ENCODE measurements around the gene RECQL.
"Not testable (repeated sequence)": the region's sequence is repeated elsewhere in the genome, so short reads cannot be mapped to it uniquely, and the experiment has no call there.

RECQL gene

GRCh38 chr12:21434699-21435098, 66.7 kb downstream of the RECQL start:
- Histone ChIP-seq H3K4me2 (ENCODE audit: insufficient read depth, low read length) (no peak overlapping the region), H3K36me3 (ENCODE audit: insufficient read depth, low read length) (no peaks in the 10 kb centered on the region), H3K79me2 (ENCODE audit: insufficient read depth, low read length) (peaks cover 17% of the 10 kb centered on the region), H3K9me3 (ENCODE audit: insufficient read depth, low read length, severe bottlenecking) (no peaks in the 10 kb centered on the region), H3K9ac (ENCODE audit: low read depth, low read length) (no peak overlapping the region), H2AFZ (ENCODE audit: low read depth, low read length) (no peak overlapping the region), H3K27me3 (ENCODE audit: insufficient read depth, low read length, poor library complexity) (peaks cover 23% of the 10 kb centered on the region), H4K20me1 (ENCODE audit: insufficient read depth, low read length) (no peaks in the 10 kb centered on the region), H3K4me3 (ENCODE audit: low read depth in 1 of 2, low read length in 2 of 2) (no peak overlapping the region), H3K4me1 (ENCODE audit: insufficient read depth, low read length) (peaks cover 22% of the 10 kb centered on the region), H3K27ac (ENCODE audit: low read length) (no peak overlapping the region)
- DNase-seq (no peak), ATAC-seq (ENCODE audit: insufficient read depth, low read depth) (no peak)
- no peak for TF ChIP-seq EZH2 (IDR thresholded peaks at IDR 0.05; ENCODE audit: borderline replicate concordance, low read depth, low read length, severe bottlenecking)
- TF ChIP-seq CTCF (IDR thresholded peaks at IDR 0.05; ENCODE audit: borderline replicate concordance, extremely low read depth, low read length, poor library complexity, severe bottlenecking): no peak

GRCh38 chr12:21433525-21433924, 67.9 kb downstream of the RECQL start:
- Histone ChIP-seq H3K79me2 (ENCODE audit: insufficient read depth, low read length) (peaks cover 6% of the 10 kb centered on the region), H3K4me2 (ENCODE audit: insufficient read depth, low read length) (no peak overlapping the region), H3K9ac (ENCODE audit: low read depth, low read length) (no peak overlapping the region), H3K4me3 (ENCODE audit: low read depth in 1 of 2, low read length in 2 of 2) (no peak overlapping the region), H3K36me3 (ENCODE audit: insufficient read depth, low read length) (no peaks in the 10 kb centered on the region), H3K4me1 (ENCODE audit: insufficient read depth, low read length) (peaks cover 10% of the 10 kb centered on the region), H4K20me1 (ENCODE audit: insufficient read depth, low read length) (no peaks in the 10 kb centered on the region), H2AFZ (ENCODE audit: low read depth, low read length) (no peak overlapping the region), H3K9me3 (ENCODE audit: insufficient read depth, low read length, severe bottlenecking) (no peaks in the 10 kb centered on the region), H3K27me3 (ENCODE audit: insufficient read depth, low read length, poor library complexity) (peaks cover 23% of the 10 kb centered on the region), H3K27ac (ENCODE audit: low read length) (no peak overlapping the region)
- ATAC-seq (ENCODE audit: insufficient read depth, low read depth) (no peak), DNase-seq (no peak)
- TF ChIP-seq CTCF (IDR thresholded peaks at IDR 0.05; ENCODE audit: borderline replicate concordance, extremely low read depth, low read length, poor library complexity, severe bottlenecking): no peak
- no peak for TF ChIP-seq EZH2 (IDR thresholded peaks at IDR 0.05; ENCODE audit: borderline replicate concordance, low read depth, low read length, severe bottlenecking)

GRCh38 chr12:21429994-21430393, 71.4 kb downstream of the RECQL start:
- Histone ChIP-seq H2AFZ (ENCODE audit: low read depth, low read length) (no peak overlapping the region), H3K27ac (ENCODE audit: low read length) (no peak overlapping the region), H4K20me1 (ENCODE audit: insufficient read depth, low read length) (no peaks in the 10 kb centered on the region), H3K4me2 (ENCODE audit: insufficient read depth, low read length) (no peak overlapping the region), H3K79me2 (ENCODE audit: insufficient read depth, low read length) (no peaks in the 10 kb centered on the region), H3K9me3 (ENCODE audit: insufficient read depth, low read length, severe bottlenecking) (no peaks in the 10 kb centered on the region), H3K27me3 (ENCODE audit: insufficient read depth, low read length, poor library complexity) (peaks cover 10% of the 10 kb centered on the region), H3K4me3 (ENCODE audit: low read depth in 1 of 2, low read length in 2 of 2) (no peak overlapping the region), H3K36me3 (ENCODE audit: insufficient read depth, low read length) (no peaks in the 10 kb centered on the region), H3K4me1 (ENCODE audit: insufficient read depth, low read length) (no peaks in the 10 kb centered on the region), H3K9ac (ENCODE audit: low read depth, low read length) (no peak overlapping the region)
- DNase-seq: no peak
- no peak for ATAC-seq (ENCODE audit: insufficient read depth, low read depth)
- TF ChIP-seq CTCF (IDR thresholded peaks at IDR 0.05; ENCODE audit: borderline replicate concordance, extremely low read depth, low read length, poor library complexity, severe bottlenecking) (no peak), EZH2 (IDR thresholded peaks at IDR 0.05; ENCODE audit: borderline replicate concordance, low read depth, low read length, severe bottlenecking) (no peak)

GRCh38 chr12:21428241-21428640, 73.2 kb downstream of the RECQL start:
- H3K79me2 ChIP-seq (ENCODE audit: insufficient read depth, low read length): no peaks in the 10 kb centered on the region
- no peak overlapping the region for H3K4me3 ChIP-seq (ENCODE audit: low read depth in 1 of 2, low read length in 2 of 2)
- no peak for TF ChIP-seq CTCF (IDR thresholded peaks at IDR 0.05; ENCODE audit: borderline replicate concordance, extremely low read depth, low read length, poor library complexity, severe bottlenecking)
- no peak for TF ChIP-seq EZH2 (IDR thresholded peaks at IDR 0.05; ENCODE audit: borderline replicate concordance, low read depth, low read length, severe bottlenecking)
- peaks cover 2% of the 10 kb centered on the region for H3K27me3 ChIP-seq (ENCODE audit: insufficient read depth, low read length, poor library complexity)
- no peak overlapping the region for H3K27ac ChIP-seq (ENCODE audit: low read length)
- no peak overlapping the region for H2AFZ ChIP-seq (ENCODE audit: low read depth, low read length)
- no peak for ATAC-seq (ENCODE audit: insufficient read depth, low read depth)
- no peaks in the 10 kb centered on the region for H3K36me3 ChIP-seq (ENCODE audit: insufficient read depth, low read length)
- H3K9ac ChIP-seq (ENCODE audit: low read depth, low read length): no peak overlapping the region
- no peaks in the 10 kb centered on the region for H3K9me3 ChIP-seq (ENCODE audit: insufficient read depth, low read length, severe bottlenecking)
- no peak for DNase-seq
- no peak overlapping the region for H3K4me2 ChIP-seq (ENCODE audit: insufficient read depth, low read length)
- H4K20me1 ChIP-seq (ENCODE audit: insufficient read depth, low read length): no peaks in the 10 kb centered on the region
- no peaks in the 10 kb centered on the region for H3K4me1 ChIP-seq (ENCODE audit: insufficient read depth, low read length)

GRCh38 chr12:21419009-21419699, 82.3 kb downstream of the RECQL start:
- H3K9me3 ChIP-seq (ENCODE audit: insufficient read depth, low read length, severe bottlenecking); H3K4me2 ChIP-seq (ENCODE audit: insufficient read depth, low read length); H3K4me1 ChIP-seq (ENCODE audit: insufficient read depth, low read length); H3K27ac ChIP-seq (ENCODE audit: low read length); DNase-seq; H3K4me3 ChIP-seq (ENCODE audit: low read depth in 1 of 2, low read length in 2 of 2); H4K20me1 ChIP-seq (ENCODE audit: insufficient read depth, low read length); H3K36me3 ChIP-seq (ENCODE audit: insufficient read depth, low read length); H3K27me3 ChIP-seq (ENCODE audit: insufficient read depth, low read length, poor library complexity); H3K79me2 ChIP-seq (ENCODE audit: insufficient read depth, low read length); H3K9ac ChIP-seq (ENCODE audit: low read depth, low read length); ATAC-seq (ENCODE audit: insufficient read depth, low read depth); H2AFZ ChIP-seq (ENCODE audit: low read depth, low read length): not testable (repeated sequence)

Data from DND-41 (cell line).